Stimulated activated CD8-positive, alpha-beta memory T cell treated with anti-CD3 and anti-CD28 coated beads, Interleukin-15, amount 100 ng/mL, for 4 hours (primary cell): ENCODE results near the gene ADGRD1.

Experiments used
- DNase-seq, 2 donors: peaks; one replicate each; pipeline ENCODE4 v3.0.0-alpha.2; 2020; ENCODE audit warnings: low read depth in 2 of 2

Gene ADGRD1

GRCh38 chr12:131135786-131136538 is 182.3 kb downstream of the ADGRD1 start:
- DNase-seq, result no peak

- no peak for DNase-seq
Observed at GRCh38 chr12:131136539-131136872, 182.8 kb downstream of the ADGRD1 start.

GRCh38 chr12:131137009-131137835 is 183.5 kb downstream of the ADGRD1 start:
- DNase-seq, result no peak

GRCh38 chr12:131137836-131138637 is 184.3 kb downstream of the ADGRD1 start:
- DNase-seq, result no peak

GRCh38 chr12:131138638-131139362 is 185.1 kb downstream of the ADGRD1 start:
- DNase-seq, result no peak

- no peak for DNase-seq
Observed at GRCh38 chr12:131139363-131140068, 185.8 kb downstream of the ADGRD1 start.

GRCh38 chr12:131140069-131140435 is 186.3 kb downstream of the ADGRD1 start:
- DNase-seq, result no peak

GRCh38 chr12:131140697-131141096 is 187.0 kb downstream of the ADGRD1 start:
- DNase-seq, result no peak

GRCh38 chr12:131141514-131141913 is 187.8 kb downstream of the ADGRD1 start:
- DNase-seq, result no peak

- no peak for DNase-seq
Observed at GRCh38 chr12:131142891-131143657, 189.4 kb downstream of the ADGRD1 start.

GRCh38 chr12:131146173-131146675 is 192.5 kb downstream of the ADGRD1 start:
- DNase-seq, result no peak

GRCh38 chr12:131147293-131147692 is 193.6 kb downstream of the ADGRD1 start:
- DNase-seq, result no peak

GRCh38 chr12:131147894-131148293 is 194.2 kb downstream of the ADGRD1 start:
- no peak for DNase-seq

- no peak for DNase-seq
Observed at GRCh38 chr12:131151558-131152345, 198.0 kb downstream of the ADGRD1 start.

- DNase-seq, result no peak
Observed at GRCh38 chr12:131152587-131152986, 198.9 kb downstream of the ADGRD1 start.

- DNase-seq, result no peak
Observed at GRCh38 chr12:131153016-131153415, 199.3 kb downstream of the ADGRD1 start.

- DNase-seq, result no peak
Observed at GRCh38 chr12:131153956-131154355, 200.2 kb downstream of the ADGRD1 start.

GRCh38 chr12:131155131-131155530 is 201.4 kb downstream of the ADGRD1 start:
- DNase-seq, result no peak

- no peak for DNase-seq
Observed at GRCh38 chr12:131157743-131158142, 204.0 kb downstream of the ADGRD1 start.
